ENCODE results near the gene USP6.

- TF ChIP-seq CTCF (conservative IDR thresholded peaks at IDR 0.05; ENCODE audit: low read depth, low read length) = no peak
- TF ChIP-seq EZH2 (IDR thresholded peaks at IDR 0.05; ENCODE audit: low read length, unreplicated experiment) = no peak
Observed at GRCh38 chr17:5181509-5182305, 65.9 kb downstream of the USP6 start.
